Activated CD4-positive, alpha-beta memory T cell treated with anti-CD3 and anti-CD28 coated beads for 36 hours (primary cell): Measurements from ENCODE around the gene LDAH. TPM values are rescaled to one million over a fixed set of nuclear protein-coding genes. Genes with fewer than 3 reads are reported as not detected.

ENCODE experiments used
- CTCF ChIA-PET: fragments of 350-600 bp; sonication (Branson Sonifier 250); formaldehyde crosslinking; loops from one replicate; lab custom pipeline; 2021; ENCODE audit warnings: antibody characterized with exemption, inconsistent platforms; lab: Charles Lee
- POLR2A ChIA-PET: fragments of 350-600 bp; sonication (Branson Sonifier 250); formaldehyde crosslinking; loops from one replicate; lab custom pipeline; 2021; ENCODE audit warnings: antibody characterized with exemption; lab: Charles Lee
- DNase-seq: peaks from one replicate; pipeline ENCODE4 v3.0.0-alpha.2; 2020
- H3K27ac Mint-ChIP-seq: one replicate; pipeline ENCODE4 v1.8.0; 2021; ENCODE audit warnings: mixed read lengths
- H3K27me3 Mint-ChIP-seq: one replicate; pipeline ENCODE4 v1.8.0; 2021; ENCODE audit warnings: mixed read lengths
- H3K36me3 Mint-ChIP-seq: one replicate; pipeline ENCODE4 v1.8.0; 2021; ENCODE audit warnings: mixed read lengths
- H3K4me1 Mint-ChIP-seq: one replicate; pipeline ENCODE4 v1.8.0; 2021; ENCODE audit warnings: low read depth, mixed read lengths
- H3K4me3 Mint-ChIP-seq: one replicate; pipeline ENCODE4 v1.8.0; 2021; ENCODE audit warnings: mild to moderate bottlenecking, mixed read lengths
- H3K9me3 Mint-ChIP-seq: one replicate; pipeline ENCODE4 v1.8.0; 2021; ENCODE audit warnings: mixed read lengths
- intact Hi-C: fragments of 100-400 bp; cut with micrococcal nuclease; formaldehyde crosslinking; loops from one replicate; pipeline ENCODE4 v1.15.1; 2023
- total RNA-seq, 2 experiments: library from RNA; stranded (reverse); gene quantifications; one replicate each; pipeline ENCODE4 v1.2.3, GENCODE V29; 2021

The LDAH gene
- total RNA-seq, 2 experiments from 2014 or later, result 35.2 to 38.7 TPM

DNA sequence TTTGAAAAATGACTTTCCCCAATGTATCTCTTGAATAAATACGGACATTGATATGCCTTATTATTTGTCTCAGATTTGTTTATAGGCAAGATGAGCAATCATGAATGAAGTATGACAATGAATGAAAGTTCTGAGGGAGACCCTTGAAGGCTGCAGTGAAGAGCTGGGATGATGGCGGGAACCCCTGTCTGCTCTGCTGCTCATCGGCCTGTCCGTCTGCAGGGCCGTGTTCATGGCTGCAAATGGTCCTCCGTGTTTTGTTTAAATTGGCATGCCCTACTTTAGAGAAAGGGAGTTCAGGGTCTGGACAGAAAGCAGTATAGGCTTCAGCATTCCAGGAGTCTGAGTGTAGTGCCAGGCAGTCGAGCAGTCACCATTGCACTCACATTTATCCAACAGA lies 170.8 kb downstream of the LDAH start:
- H3K27me3 Mint-ChIP-seq, result no peaks in the 10 kb centered on the region
- intact Hi-C loops, result no loop called here
- H3K9me3 Mint-ChIP-seq, result no peaks in the 10 kb centered on the region
- H3K36me3 Mint-ChIP-seq, result no peaks in the 10 kb centered on the region
- no peak overlapping the region for H3K4me3 Mint-ChIP-seq
- DNase-seq, result no peak
- peaks cover 24% of the 10 kb centered on the region for H3K4me1 Mint-ChIP-seq
- POLR2A ChIA-PET, result interaction anchor here (4.8 kb wide), 1 partner anchor 205 kb away, joined by 35 read pairs; the partner anchor contains the start of gene RHOB
- CTCF ChIA-PET, result interaction anchor here (1.1 to 3.5 kb wide), 12 partner anchors 9 to 350 kb away, joined by 3 to 58 read pairs (median 12); no protein-coding TSS in a partner anchor
- no peak overlapping the region for H3K27ac Mint-ChIP-seq

GRCh38 chr2:20651731-20652099 lies 171.2 kb downstream of the LDAH start:
- intact Hi-C loops, result loop anchor here (1.0 to 2.0 kb wide), 5 partner anchors 171 to 750 kb away; partner anchors contain the start of genes LDAH, RHOB and TTC32
- POLR2A ChIA-PET, result interaction anchor here (4.8 kb wide), 1 partner anchor 204 kb away, joined by 35 read pairs; the partner anchor contains the start of gene RHOB
- H3K4me3 Mint-ChIP-seq, result peak overlapping the region; percentile 78
- H3K4me1 Mint-ChIP-seq, result peaks cover 24% of the 10 kb centered on the region
- no peaks in the 10 kb centered on the region for H3K36me3 Mint-ChIP-seq
- CTCF ChIA-PET, result interaction anchor here (0.6 to 3.5 kb wide), 38 partner anchors 9 to 600 kb away, joined by 3 to 58 read pairs (median 5); partner anchors contain the start of genes GDF7, LAPTM4A and RHOB
- no peaks in the 10 kb centered on the region for H3K27me3 Mint-ChIP-seq
- H3K27ac Mint-ChIP-seq, result no peak overlapping the region
- DNase-seq, result no peak
- H3K9me3 Mint-ChIP-seq, result no peaks in the 10 kb centered on the region

GRCh38 chr2:20650877-20651730 lies 171.8 kb downstream of the LDAH start, which contains the start of gene HS1BP3:
Gene HS1BP3 (minus strand): TSS chr2:20651098. CDS start chr2:20651063, 35 bp downstream.
- Mint-ChIP-seq H3K27me3 (no peaks in the 10 kb centered on the region), H3K9me3 (no peaks in the 10 kb centered on the region), H3K36me3 (no peaks in the 10 kb centered on the region), H3K27ac (peak within 1 kb of the TSS; percentile 79), H3K4me3 (peak within 1 kb of the TSS; percentile 83), H3K4me1 (peaks cover 24% of the 10 kb centered on the region)
- POLR2A ChIA-PET, result interaction anchor here (1.1 to 4.8 kb wide), 2 partner anchors 9 to 204 kb away, joined by 3 to 35 read pairs; partner anchors contain the start of gene RHOB
- CTCF ChIA-PET, result interaction anchor here (0.6 to 3.5 kb wide), 42 partner anchors 9 to 636 kb away, joined by 3 to 58 read pairs (median 4); partner anchors contain the start of genes GDF7, LAPTM4A and RHOB
- intact Hi-C loops, result loop anchor here (1.0 to 2.0 kb wide), 5 partner anchors 172 to 750 kb away; partner anchors contain the start of genes LDAH, RHOB and TTC32
- DNase-seq, result peak; percentile 89

- peak; percentile 42 for DNase-seq
- ChIA-PET CTCF (interaction anchor here (0.6 to 3.5 kb wide), 30 partner anchors 8 to 635 kb away, joined by 3 to 58 read pairs (median 5); partner anchors contain the start of genes GDF7, LAPTM4A and RHOB), POLR2A (interaction anchor here (1.1 to 4.8 kb wide), 2 partner anchors 8 to 203 kb away, joined by 3 to 35 read pairs; partner anchors contain the start of gene RHOB)
- H3K4me3 Mint-ChIP-seq, result peak overlapping the region; percentile 83
- peaks cover 24% of the 10 kb centered on the region for H3K4me1 Mint-ChIP-seq
- no peak overlapping the region for H3K27ac Mint-ChIP-seq
- no peaks in the 10 kb centered on the region for H3K27me3 Mint-ChIP-seq
- no peaks in the 10 kb centered on the region for H3K36me3 Mint-ChIP-seq
- intact Hi-C loops, result loop anchor here (2.0 kb wide), 1 partner anchor 172 kb away; the partner anchor contains the start of gene LDAH
- H3K9me3 Mint-ChIP-seq, result no peaks in the 10 kb centered on the region
Measured at GRCh38 chr2:20650393-20650876, 172.5 kb downstream of the LDAH start.

GRCh38 chr2:20649976-20650375 lies 172.9 kb downstream of the LDAH start:
- Mint-ChIP-seq H3K27me3 (no peaks in the 10 kb centered on the region), H3K36me3 (no peaks in the 10 kb centered on the region), H3K9me3 (no peaks in the 10 kb centered on the region), H3K4me1 (peaks cover 24% of the 10 kb centered on the region), H3K4me3 (peak overlapping the region; percentile 83), H3K27ac (no peak overlapping the region)
- ChIA-PET POLR2A (interaction anchor here (1.1 to 4.8 kb wide), 2 partner anchors 8 to 202 kb away, joined by 3 to 35 read pairs; partner anchors contain the start of gene RHOB), CTCF (interaction anchor here (0.6 to 3.5 kb wide), 22 partner anchors 8 to 635 kb away, joined by 3 to 58 read pairs (median 8); partner anchors contain the start of genes GDF7 and RHOB)
- DNase-seq, result no peak
- intact Hi-C loops, result loop anchor here (2.0 kb wide), 1 partner anchor 173 kb away; the partner anchor contains the start of gene LDAH

DNA sequence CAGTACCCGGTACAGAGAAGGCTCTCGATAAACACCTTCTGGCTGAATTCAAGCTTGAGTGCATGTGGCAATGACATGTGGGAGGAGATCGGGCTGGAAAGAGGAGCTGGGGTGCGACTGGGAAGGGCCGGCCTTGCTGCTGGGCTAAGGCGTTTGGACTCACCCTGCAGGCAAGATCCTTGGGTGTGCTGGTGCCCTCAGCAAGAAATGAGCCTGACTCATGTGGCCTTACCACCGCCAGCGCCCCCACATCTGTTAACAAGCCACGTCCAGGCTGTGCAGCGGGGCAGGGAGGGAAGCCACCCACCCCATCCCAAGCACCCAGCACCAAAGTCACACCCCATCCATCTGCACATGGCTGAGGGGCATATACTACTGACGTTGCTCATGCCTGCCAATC lies 173.3 kb downstream of the LDAH start:
- H3K36me3 Mint-ChIP-seq, result no peaks in the 10 kb centered on the region
- CTCF ChIA-PET, result interaction anchor here (0.6 to 3.5 kb wide), 13 partner anchors 7 to 634 kb away, joined by 3 to 34 read pairs (median 6); no protein-coding TSS in a partner anchor
- peak overlapping the region; percentile 83 for H3K4me3 Mint-ChIP-seq
- intact Hi-C loops, result no loop called here
- no peaks in the 10 kb centered on the region for H3K9me3 Mint-ChIP-seq
- peaks cover 24% of the 10 kb centered on the region for H3K4me1 Mint-ChIP-seq
- no peak overlapping the region for H3K27ac Mint-ChIP-seq
- no peaks in the 10 kb centered on the region for H3K27me3 Mint-ChIP-seq
- POLR2A ChIA-PET, result interaction anchor here (4.8 kb wide), 1 partner anchor 202 kb away, joined by 35 read pairs; the partner anchor contains the start of gene RHOB
- no peak for DNase-seq

DNA sequence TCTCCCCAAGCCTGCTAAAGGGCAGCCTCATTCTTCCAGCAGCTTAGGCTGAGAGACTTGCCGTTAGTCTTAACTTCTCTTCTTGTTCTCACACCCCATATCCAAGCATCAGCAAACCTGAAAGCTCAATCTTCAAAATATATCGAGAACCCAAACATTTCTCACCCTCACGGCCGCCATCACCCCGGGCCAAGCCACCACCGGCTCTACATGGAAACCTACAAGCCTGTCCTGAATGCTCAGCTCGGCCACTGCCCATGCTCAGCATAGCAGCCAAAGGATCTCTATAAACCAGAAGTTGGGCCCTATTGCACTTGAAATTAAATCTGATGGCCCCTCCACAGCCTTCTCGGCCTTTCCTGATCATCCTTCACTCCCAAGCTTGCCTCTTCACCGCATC lies 174.1 kb downstream of the LDAH start:
- no peaks in the 10 kb centered on the region for H3K36me3 Mint-ChIP-seq
- ChIA-PET CTCF (interaction anchor here (0.8 to 3.5 kb wide), 6 partner anchors 13 to 322 kb away, joined by 3 to 27 read pairs (median 6); no protein-coding TSS in a partner anchor), POLR2A (interaction anchor here (0.6 to 4.8 kb wide), 2 partner anchors 21 to 201 kb away, joined by 3 to 35 read pairs; partner anchors contain the start of gene RHOB)
- H3K4me1 Mint-ChIP-seq, result peaks cover 24% of the 10 kb centered on the region
- H3K9me3 Mint-ChIP-seq, result no peaks in the 10 kb centered on the region
- intact Hi-C loops, result no loop called here
- no peak for DNase-seq
- H3K4me3 Mint-ChIP-seq, result no peak overlapping the region
- H3K27me3 Mint-ChIP-seq, result no peaks in the 10 kb centered on the region
- H3K27ac Mint-ChIP-seq, result no peak overlapping the region

DNA sequence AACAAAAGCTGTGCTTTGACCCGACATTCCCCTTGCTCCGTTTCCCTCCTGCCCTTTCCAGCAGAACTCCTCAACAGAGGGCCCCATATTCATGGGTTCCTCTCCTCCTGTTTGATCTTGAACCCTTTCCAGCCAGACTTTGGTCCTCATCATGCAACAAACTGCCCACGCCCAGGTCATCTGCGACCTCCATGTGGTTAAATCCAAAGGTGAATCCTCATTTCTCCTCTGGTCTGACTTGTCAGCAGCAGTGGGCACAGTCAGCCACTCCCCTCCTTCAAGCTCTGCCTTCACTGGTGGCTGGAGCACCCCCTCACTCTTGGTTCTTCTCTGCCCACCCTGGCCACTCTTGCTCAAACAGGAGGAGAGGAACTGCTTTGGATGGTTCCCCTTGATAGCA lies 174.7 kb downstream of the LDAH start:
- Mint-ChIP-seq H3K9me3 (no peaks in the 10 kb centered on the region), H3K4me1 (peaks cover 24% of the 10 kb centered on the region), H3K36me3 (no peaks in the 10 kb centered on the region), H3K27ac (no peak overlapping the region), H3K27me3 (no peaks in the 10 kb centered on the region), H3K4me3 (no peak overlapping the region)
- ChIA-PET POLR2A (interaction anchor here (0.6 to 4.8 kb wide), 2 partner anchors 22 to 201 kb away, joined by 3 to 35 read pairs; partner anchors contain the start of gene RHOB), CTCF (interaction anchor here (0.7 to 2.7 kb wide), 4 partner anchors 13 to 204 kb away, joined by 3 to 15 read pairs (median 6); partner anchors contain the start of gene RHOB)
- DNase-seq, result no peak
- intact Hi-C loops, result no loop called here

GRCh38 chr2:20647738-20648137 lies 175.2 kb downstream of the LDAH start:
- Mint-ChIP-seq H3K4me3 (no peak overlapping the region), H3K27ac (no peak overlapping the region), H3K4me1 (peaks cover 24% of the 10 kb centered on the region), H3K27me3 (no peaks in the 10 kb centered on the region), H3K36me3 (no peaks in the 10 kb centered on the region), H3K9me3 (no peaks in the 10 kb centered on the region)
- POLR2A ChIA-PET, result interaction anchor here (4.8 kb wide), 1 partner anchor 200 kb away, joined by 35 read pairs; the partner anchor contains the start of gene RHOB
- no peak for DNase-seq
- CTCF ChIA-PET, result interaction anchor here (0.7 to 2.7 kb wide), 5 partner anchors 14 to 207 kb away, joined by 3 to 15 read pairs (median 3); partner anchors contain the start of gene RHOB
- intact Hi-C loops, result no loop called here

- Mint-ChIP-seq H3K27ac (no peak overlapping the region), H3K27me3 (no peaks in the 10 kb centered on the region), H3K4me1 (peaks cover 26% of the 10 kb centered on the region), H3K9me3 (no peaks in the 10 kb centered on the region), H3K36me3 (no peaks in the 10 kb centered on the region), H3K4me3 (no peak overlapping the region)
- ChIA-PET CTCF (interaction anchor here (0.9 to 2.7 kb wide), 3 partner anchors 14 to 206 kb away, joined by 3 to 15 read pairs (median 3); partner anchors contain the start of gene RHOB), POLR2A (no interaction called here)
- intact Hi-C loops, result no loop called here
- DNase-seq, result no peak
Measured at GRCh38 chr2:20647211-20647610, 175.7 kb downstream of the LDAH start.

GRCh38 chr2:20646446-20646845 lies 176.5 kb downstream of the LDAH start:
- H3K4me1 Mint-ChIP-seq, result peaks cover 20% of the 10 kb centered on the region
- no peaks in the 10 kb centered on the region for H3K27me3 Mint-ChIP-seq
- H3K36me3 Mint-ChIP-seq, result no peaks in the 10 kb centered on the region
- H3K9me3 Mint-ChIP-seq, result no peaks in the 10 kb centered on the region
- no peak overlapping the region for H3K4me3 Mint-ChIP-seq
- DNase-seq, result no peak
- ChIA-PET CTCF (interaction anchor here (1.0 kb wide), 1 partner anchor 200 kb away, joined by 3 read pairs; the partner anchor contains the start of gene RHOB), POLR2A (no interaction called here)
- intact Hi-C loops, result no loop called here
- no peak overlapping the region for H3K27ac Mint-ChIP-seq
